Esophagus muscularis mucosa (tissue), 4 donors: ENCODE results near the gene RGMA. TPM values are rescaled to one million over a fixed set of nuclear protein-coding genes. Genes with fewer than 3 reads are reported as not detected.
"Not testable (repeated sequence)": the region's sequence is repeated elsewhere in the genome, so short reads cannot be mapped to it uniquely, and the experiment has no call there.

Experiments
- DNase-seq: peaks from one replicate; pipeline ENCODE4 v3.0.0-alpha.2; 2017; ENCODE audit errors: extremely low spot score
- H3K27ac ChIP-seq, 4 donors: fragments of 200-600 bp; sonication (generic); replicated peaks in 1 of 4; 1 replicate in 3 of 4; 2 replicates in 1 of 4; pipeline ENCODE4 v1.5.1; 2016 to 2019; ENCODE audit warnings: mild to moderate bottlenecking in 1 of 4
- H3K27me3 ChIP-seq, 4 donors: fragments of 200-600 bp; sonication (generic); one replicate each; pipeline versions ENCODE4 v1.5.1 to v1.6.0; 2016 to 2019
- H3K36me3 ChIP-seq, 4 donors: fragments of 200-600 bp; sonication (generic); one replicate each; pipeline ENCODE4 v1.5.1; 2016 to 2019
- H3K4me1 ChIP-seq, 4 donors: fragments of 200-600 bp; sonication (generic); one replicate each; pipeline ENCODE4 v1.5.1; 2016 to 2019
- H3K4me3 ChIP-seq, 4 donors: fragments of 200-600 bp; sonication (generic); 1 replicate in 2 of 4; 2 replicates in 2 of 4; pipeline ENCODE4 v1.5.1; 2016 to 2019; ENCODE audit warnings: mild to moderate bottlenecking in 4 of 4, moderate library complexity in 1 of 4
- H3K9me3 ChIP-seq, 4 donors: fragments of 200-600 bp; sonication (generic); 1 replicate in 3 of 4; 2 replicates in 1 of 4; pipeline ENCODE4 v1.5.1; 2016 to 2019
- CTCF ChIP-seq, 3 experiments: fragments of 200-600 bp in 2 of 3; fragments of 450-650 bp in 1 of 3; sonication (generic) in 2 of 3; IDR thresholded peaks; one replicate each; pipeline ENCODE4 v1.5.1; 2017 to 2019; ENCODE audit warnings: antibody characterized with exemption in 3 of 3, mild to moderate bottlenecking in 2 of 3, moderate library complexity in 1 of 3
- EP300 ChIP-seq: sonication (generic); formaldehyde crosslinking; IDR thresholded peaks from one replicate; pipeline ENCODE4 v1.6.1; 2017; ENCODE audit warnings: antibody characterized with exemption
- POLR2A ChIP-seq: fragments of 450-650 bp; IDR thresholded peaks from one replicate; pipeline ENCODE4 v1.6.1; 2017; ENCODE audit warnings: antibody characterized with exemption, moderate library complexity, mild to moderate bottlenecking, low read depth
- POLR2AphosphoS5 ChIP-seq, 2 donors: sonication (generic); formaldehyde crosslinking; IDR thresholded peaks; one replicate each; pipeline ENCODE4 v1.6.1; 2017; ENCODE audit warnings: antibody characterized with exemption in 2 of 2
- WGBS: methylation state at CpG from one replicate; pipeline ENCODE4 v1.1.5; 2018; 5-methylcytosine and 5-hydroxymethylcytosine counted together
- intact Hi-C: fragments of 100-400 bp; cut with DNase I; formaldehyde crosslinking; loops from one replicate; pipeline ENCODE4 v1.15.1; 2023
- total RNA-seq, 4 donors: library from RNA; depleted of rRNA; stranded (reverse); fragments of >200 nt; gene quantifications; one replicate each; pipeline versions ENCODE4 v1.1.0 to v1.2.1, GENCODE V29; 2016

RGMA gene
- total RNA-seq, 4 donors from 2014 or later, result 101 to 312 (median 188) TPM

- Histone ChIP-seq H3K27ac (no peak overlapping the region), H3K4me3 (no peak overlapping the region), H3K4me1 (peaks cover 25 to 56% (median 53%) of the 10 kb centered on the region in 4 donors), H3K36me3 (no peaks in the 10 kb centered on the region), H3K9me3 (no peaks in the 10 kb centered on the region), H3K27me3 (peaks cover 0 to 5% (median 0%) of the 10 kb centered on the region in 4 donors)
- TF ChIP-seq CTCF (IDR thresholded peaks at IDR 0.05), result no peak
- TF ChIP-seq POLR2A, result no peak
- TF ChIP-seq POLR2AphosphoS5 (IDR thresholded peaks at IDR 0.05), result no peak
- no peak for TF ChIP-seq EP300
- intact Hi-C loops, result loop anchor here (5.0 kb wide), 1 partner anchor 54 kb away; the partner anchor contains the start of gene RGMA
- DNase-seq, result no peak
- 94% methylated on average over 11 of the region's 14 CpGs for WGBS
Measured at GRCh38 chr15:93033434-93034045, 55.5 kb downstream of the RGMA start.

GRCh38 chr15:93032515-93033206 is 56.4 kb downstream of the RGMA start:
- H3K27ac ChIP-seq, result not testable (repeated sequence)

GRCh38 chr15:93031557-93032384 is 57.2 kb downstream of the RGMA start:
- not testable (repeated sequence) for H3K9me3 ChIP-seq, DNase-seq, H3K27ac ChIP-seq, H3K36me3 ChIP-seq, H3K4me3 ChIP-seq, H3K27me3 ChIP-seq
- peaks cover 43 to 57% (median 55%) of the 10 kb centered on the region in 4 donors for H3K4me1 ChIP-seq
- intact Hi-C loops, result loop anchor here (2.0 to 5.0 kb wide), 2 partner anchors 56 to 1089 kb away; partner anchors contain the start of gene RGMA
- 95% methylated on average over 28 of the region's 44 CpGs for WGBS

More at GRCh38 chr15:93032515-93033206, 56.4 kb downstream of the RGMA start:
- peaks cover 34 to 56% (median 55%) of the 10 kb centered on the region in 4 donors for H3K4me1 ChIP-seq
- WGBS, result 92% methylated on average over 13 of the region's 21 CpGs
- not testable (repeated sequence) for H3K4me3 ChIP-seq, H3K27me3 ChIP-seq, DNase-seq, H3K36me3 ChIP-seq, H3K9me3 ChIP-seq
- intact Hi-C loops, result loop anchor here (5.0 kb wide), 1 partner anchor 55 kb away; the partner anchor contains the start of gene RGMA

- H3K4me1 ChIP-seq, result peaks cover 48 to 60% (median 55%) of the 10 kb centered on the region in 4 donors
Measured at GRCh38 chr15:93031103-93031464, 57.9 kb downstream of the RGMA start.

More at GRCh38 chr15:93031103-93031464, 57.9 kb downstream of the RGMA start:
- intact Hi-C loops, result loop anchor here (2.0 to 5.0 kb wide), 2 partner anchors 56 to 1090 kb away; partner anchors contain the start of gene RGMA
- Histone ChIP-seq H3K27me3 (peaks cover 0 to 5% (median 0%) of the 10 kb centered on the region in 4 donors), H3K27ac (peak overlapping the region in 3 of 4 donors; percentile 84 to 91 (median 87)), H3K9me3 (no peaks in the 10 kb centered on the region), H3K36me3 (peaks cover 0 to 8% (median 7%) of the 10 kb centered on the region in 4 donors), H3K4me3 (peak overlapping the region in 1 of 4 donors; percentile 28)
- TF ChIP-seq CTCF (IDR thresholded peaks at IDR 0.05) (no peak), POLR2AphosphoS5 (IDR thresholded peaks at IDR 0.05) (no peak)
- 74% methylated on average over 9 of the region's 9 CpGs for WGBS
- no peak for DNase-seq
